PFSK-1 (cell line): ENCODE results near the gene CCDC88C.

Experiments
- REST ChIP-seq, 2 experiments: IDR thresholded peaks; 2 replicates each; pipeline versions ENCODE4 v1.6.1 to v1.8.0; 2011 to 2012; ENCODE audit warnings: low read depth in 2 of 2, low read length in 2 of 2, control low read depth in 1 of 2, inconsistent platforms in 1 of 2, mild to moderate bottlenecking in 1 of 2, moderate library complexity in 1 of 2; ENCODE audit not compliant: insufficient read depth in 1 of 2
- SIN3A ChIP-seq: IDR thresholded peaks from 2 replicates; pipeline ENCODE4 v1.6.1; 2012; ENCODE audit warnings: mild to moderate bottlenecking, low read length, moderate library complexity, borderline replicate concordance; ENCODE audit not compliant: insufficient read depth
- TAF1 ChIP-seq: IDR thresholded peaks from 2 replicates; pipeline ENCODE4 v1.6.1; 2012; ENCODE audit warnings: low read length, control low read depth, borderline replicate concordance; ENCODE audit not compliant: insufficient read depth

GRCh38 chr14:91225025-91225424, 192.6 kb downstream of the CCDC88C start:
- TF ChIP-seq TAF1 (no peak), SIN3A (no peak), REST (IDR thresholded peaks at IDR 0.05; ENCODE audit: insufficient read depth in 1 of 2, low read depth in 2 of 2, low read length in 2 of 2) (no peak)
